CD4-positive, alpha-beta memory T cell (primary cell): ENCODE results near the gene TENT4A. TPM values are rescaled to one million over a fixed set of nuclear protein-coding genes. Genes with fewer than 3 reads are reported as not detected.

Experiments used
- CTCF ChIA-PET: fragments of 350-600 bp; sonication (Branson Sonifier 250); formaldehyde crosslinking; loops from one replicate; lab custom pipeline; 2021; ENCODE audit warnings: inconsistent platforms; ENCODE audit not compliant: partially characterized antibody; lab: Charles Lee
- POLR2A ChIA-PET: fragments of 350-600 bp; sonication (Branson Sonifier 250); formaldehyde crosslinking; loops from one replicate; lab custom pipeline; 2021; ENCODE audit not compliant: partially characterized antibody; lab: Charles Lee
- DNase-seq, 5 donors: peaks; one replicate each; pipeline versions ENCODE4 v3.0.0 to v3.0.0-alpha.2; 2020 to 2022; ENCODE audit warnings: mixed read lengths in 1 of 5
- H3K27ac ChIP-seq: one replicate; pipeline ENCODE4 v1.7.0; 2013; ENCODE audit warnings: low read depth, low read length
- H3K27me3 ChIP-seq: 2 replicates; pipeline ENCODE4 v1.7.0; 2013; ENCODE audit warnings: mild to moderate bottlenecking, low read length, moderate library complexity; ENCODE audit not compliant: insufficient read depth
- H3K36me3 ChIP-seq: 2 replicates; pipeline ENCODE4 v1.7.0; 2013; ENCODE audit warnings: mild to moderate bottlenecking, low read length, moderate library complexity; ENCODE audit not compliant: insufficient read depth
- H3K4me1 ChIP-seq: 2 replicates; pipeline ENCODE4 v1.7.0; 2013; ENCODE audit warnings: mild to moderate bottlenecking, low read length, moderate library complexity; ENCODE audit not compliant: insufficient read depth
- H3K4me3 ChIP-seq, 2 donors: one replicate each; pipeline ENCODE4 v1.7.0; 2013; ENCODE audit warnings: low read length in 2 of 2, mild to moderate bottlenecking in 1 of 2
- H3K9me3 ChIP-seq, 2 donors: one replicate each; pipeline ENCODE4 v1.7.0; 2013; ENCODE audit warnings: low read length in 2 of 2, control low read depth in 1 of 2; ENCODE audit not compliant: control insufficient read depth in 1 of 2
- H3K27ac Mint-ChIP-seq, 7 donors: one replicate each; pipeline ENCODE4 v1.8.0; 2020 to 2021; ENCODE audit warnings: mixed read lengths in 7 of 7, mild to moderate bottlenecking in 6 of 7, inconsistent platforms in 3 of 7, moderate library complexity in 3 of 7
- H3K27me3 Mint-ChIP-seq, 2 donors: one replicate each; pipeline ENCODE4 v1.8.0; 2020 to 2021; ENCODE audit warnings: mixed read lengths in 2 of 2
- H3K36me3 Mint-ChIP-seq, 2 donors: one replicate each; pipeline ENCODE4 v1.8.0; 2020 to 2021; ENCODE audit warnings: mixed read lengths in 2 of 2, inconsistent platforms in 1 of 2, mild to moderate bottlenecking in 1 of 2
- H3K4me1 Mint-ChIP-seq, 4 donors: one replicate each; pipeline ENCODE4 v1.8.0; 2020 to 2021; ENCODE audit warnings: mixed read lengths in 4 of 4, mild to moderate bottlenecking in 1 of 4
- H3K4me3 Mint-ChIP-seq, 8 donors: one replicate each; pipeline ENCODE4 v1.8.0; 2020 to 2021; ENCODE audit warnings: mixed read lengths in 8 of 8, mild to moderate bottlenecking in 7 of 8, moderate library complexity in 6 of 8, inconsistent platforms in 3 of 8
- H3K9me3 Mint-ChIP-seq, 8 donors: one replicate each; pipeline ENCODE4 v1.8.0; 2020 to 2021; ENCODE audit warnings: mixed read lengths in 8 of 8, mild to moderate bottlenecking in 5 of 8, inconsistent platforms in 3 of 8, moderate library complexity in 1 of 8
- intact Hi-C: fragments of 100-400 bp; cut with micrococcal nuclease; formaldehyde crosslinking; loops from one replicate; pipeline ENCODE4 v1.15.1; 2023
- polyA plus RNA-seq, 2 donors: library from polyadenylated mRNA; unstranded; fragments of 300-500 nt; fragmentation: Illumina TruSeq; gene quantifications; one replicate each; pipeline ENCODE4 v1.2.3, GENCODE V29; 2021
- total RNA-seq, 2 experiments: library from RNA; stranded (reverse); gene quantifications; one replicate each; pipeline ENCODE4 v1.2.3, GENCODE V29; 2021

TENT4A gene
- total and polyA plus RNA-seq, 4 experiments from 2014 or later, result 0.55 to 49.1 (median 23.4) TPM

DNA sequence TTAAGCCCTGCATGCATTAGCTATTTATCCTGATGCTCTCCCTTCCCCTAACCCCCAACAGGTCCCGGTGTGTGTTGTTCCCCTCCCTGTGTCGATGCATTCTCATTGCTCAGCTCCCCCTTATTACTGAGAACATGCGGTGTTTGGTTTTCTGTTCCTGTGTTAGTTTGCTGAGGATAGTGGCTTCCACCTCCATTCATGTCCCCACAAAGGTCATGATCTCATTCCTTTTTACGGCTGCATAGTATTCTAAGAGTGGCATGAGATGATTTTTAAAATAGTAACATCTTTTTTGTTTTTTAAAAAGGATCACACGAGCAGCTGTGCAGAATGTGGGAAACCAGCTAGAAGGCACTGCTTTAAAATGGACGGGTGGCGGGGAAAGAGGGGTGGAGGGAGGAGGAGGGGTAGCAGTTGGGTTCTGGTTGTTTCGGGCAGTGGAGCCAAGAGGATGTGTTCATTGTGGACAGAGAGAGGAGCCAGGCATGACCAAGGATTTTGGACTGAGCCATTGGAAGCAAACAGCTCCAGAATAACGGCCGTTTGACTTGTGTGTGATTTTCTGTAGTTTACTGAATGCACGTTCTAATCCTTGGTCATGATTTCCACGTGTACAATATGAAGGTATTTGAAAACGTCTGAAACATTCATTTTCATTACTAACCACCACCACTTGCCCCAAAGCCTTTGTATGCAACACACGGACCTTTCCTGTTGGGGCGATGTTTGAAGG, 1.7 kb upstream of the TENT4A start:
- H3K27ac ChIP-seq, result peak overlapping the region; percentile 86
- Mint-ChIP-seq H3K36me3 (peaks cover 0 to 16% of the 10 kb centered on the region in 2 donors), H3K9me3 (no peaks in the 10 kb centered on the region), H3K4me3 (peak overlapping the region; percentile 88 to 91 (median 89)), H3K27ac (peak overlapping the region; percentile 88 to 95 (median 94)), H3K4me1 (peaks cover 17 to 27% (median 23%) of the 10 kb centered on the region in 4 donors), H3K27me3 (no peaks in the 10 kb centered on the region)
- intact Hi-C loops, result loop anchor here (5.0 to 10.0 kb wide), 2 partner anchors 1156 to 1217 kb away; partner anchors contain the start of genes FASTKD3 and MTRR
- H3K27me3 ChIP-seq, result no peaks in the 10 kb centered on the region
- H3K4me3 ChIP-seq, result peak overlapping the region; percentile 70 to 81
- DNase-seq, result no peak
- H3K4me1 ChIP-seq, result peaks cover 19% of the 10 kb centered on the region
- H3K9me3 ChIP-seq, result no peaks in the 10 kb centered on the region
- ChIA-PET CTCF (interaction anchor here (1.2 to 2.3 kb wide), 5 partner anchors 17 to 79 kb away, joined by 3 to 7 read pairs (median 4); partner anchors contain the start of genes NSUN2 and SRD5A1), POLR2A (interaction anchor here (0.7 to 2.5 kb wide), 7 partner anchors 16 to 1290 kb away, joined by 3 to 29 read pairs (median 5); partner anchors contain the start of genes ICE1, NSUN2 and SRD5A1)
- no peaks in the 10 kb centered on the region for H3K36me3 ChIP-seq

DNA sequence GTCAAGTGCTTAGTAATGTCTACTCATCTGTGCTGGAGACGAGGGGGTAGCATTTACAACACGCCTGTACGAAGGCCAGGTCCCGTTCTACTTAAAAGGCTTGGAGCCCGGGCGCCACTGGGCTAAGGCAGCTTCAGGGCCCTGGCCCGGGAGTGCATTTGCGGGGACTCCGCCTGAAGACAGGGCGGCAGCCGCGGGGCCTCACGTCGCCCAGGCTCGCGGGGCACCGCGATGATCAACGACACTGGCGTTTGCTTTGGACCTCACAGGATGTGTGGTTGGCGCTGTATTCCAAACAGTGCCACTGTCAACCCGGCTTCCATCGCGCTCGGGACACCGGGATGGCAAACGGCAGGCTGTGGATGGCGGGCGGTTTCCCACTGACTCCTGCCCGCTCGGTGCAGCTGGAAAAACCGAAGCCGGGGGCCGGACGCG, 1.1 kb upstream of the TENT4A start:
- peak; percentile 37 to 62 (median 45) for DNase-seq
- Histone ChIP-seq H3K4me1 (peaks cover 25% of the 10 kb centered on the region), H3K9me3 (no peaks in the 10 kb centered on the region), H3K4me3 (peak overlapping the region; percentile 70 to 81), H3K27me3 (no peaks in the 10 kb centered on the region), H3K27ac (peak overlapping the region; percentile 86), H3K36me3 (no peaks in the 10 kb centered on the region)
- peak overlapping the region; percentile 88 to 91 (median 89) for H3K4me3 Mint-ChIP-seq
- no peaks in the 10 kb centered on the region for H3K27me3 Mint-ChIP-seq
- CTCF ChIA-PET, result interaction anchor here (1.4 to 2.3 kb wide), 4 partner anchors 17 to 79 kb away, joined by 3 to 7 read pairs (median 4); partner anchors contain the start of genes NSUN2 and SRD5A1
- POLR2A ChIA-PET, result interaction anchor here (0.7 to 2.5 kb wide), 8 partner anchors 17 to 1290 kb away, joined by 3 to 29 read pairs (median 5); partner anchors contain the start of genes ICE1, NSUN2 and SRD5A1
- H3K27ac Mint-ChIP-seq, result peak overlapping the region; percentile 88 to 95 (median 94)
- peaks cover 0 to 16% of the 10 kb centered on the region in 2 donors for H3K36me3 Mint-ChIP-seq
- H3K9me3 Mint-ChIP-seq, result no peaks in the 10 kb centered on the region
- intact Hi-C loops, result loop anchor here (5.0 to 10.0 kb wide), 2 partner anchors 1155 to 1217 kb away; partner anchors contain the start of genes FASTKD3 and MTRR
- H3K4me1 Mint-ChIP-seq, result peaks cover 20 to 33% (median 27%) of the 10 kb centered on the region in 4 donors

DNA sequence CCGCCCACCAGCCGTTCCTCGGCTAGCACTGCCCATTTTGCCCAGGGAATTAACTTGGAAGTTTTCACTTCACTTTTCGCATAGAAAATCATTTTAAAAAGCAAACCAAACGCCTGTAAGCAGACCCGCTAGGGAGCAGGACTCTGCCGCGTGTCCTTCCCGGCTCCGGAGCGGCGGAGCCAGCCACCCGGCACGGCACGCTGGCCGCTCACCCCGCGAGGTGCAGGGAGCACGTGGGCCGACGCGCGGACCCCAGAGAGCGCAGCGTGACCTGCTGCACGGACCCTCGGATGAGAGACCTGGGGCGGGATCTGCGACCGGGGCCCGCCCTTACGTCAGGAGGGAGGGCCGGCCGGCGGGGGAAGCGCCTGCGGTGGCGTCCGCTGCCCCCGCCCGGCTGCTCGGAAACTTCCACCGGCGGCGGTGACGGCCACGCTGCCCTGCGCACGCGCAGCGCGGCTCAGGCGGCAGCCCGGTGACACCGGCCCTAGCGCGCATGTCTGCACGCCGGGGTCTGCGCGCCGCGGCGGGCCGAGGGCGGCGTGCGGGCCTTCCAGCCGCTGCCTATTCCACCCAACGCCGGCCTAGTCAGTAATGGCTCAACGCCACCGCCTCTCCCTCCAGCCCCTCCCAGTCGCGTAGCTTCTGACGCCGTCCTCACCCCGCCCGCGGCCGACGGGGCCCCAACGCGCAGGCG, 507 bp upstream of the TENT4A start:
- ChIA-PET POLR2A (interaction anchor here (0.8 to 2.5 kb wide), 9 partner anchors 16 to 1291 kb away, joined by 3 to 29 read pairs (median 5); partner anchors contain the start of genes FASTKD3, ICE1, MTRR and NSUN2), CTCF (interaction anchor here (1.0 to 2.3 kb wide), 3 partner anchors 16 to 80 kb away, joined by 3 to 7 read pairs (median 4); partner anchors contain the start of genes NSUN2 and SRD5A1)
- intact Hi-C loops, result loop anchor here (1.0 to 10.0 kb wide), 5 partner anchors 79 to 1290 kb away; partner anchors contain the start of genes FASTKD3, ICE1, MED10 and MTRR
- H3K36me3 Mint-ChIP-seq, result peaks cover 0 to 16% of the 10 kb centered on the region in 2 donors
- Histone ChIP-seq H3K4me3 (peak overlapping the region; percentile 70 to 81), H3K27ac (peak overlapping the region; percentile 86), H3K9me3 (no peaks in the 10 kb centered on the region), H3K27me3 (no peaks in the 10 kb centered on the region), H3K4me1 (peaks cover 31% of the 10 kb centered on the region), H3K36me3 (no peaks in the 10 kb centered on the region)
- H3K27me3 Mint-ChIP-seq, result no peaks in the 10 kb centered on the region
- H3K27ac Mint-ChIP-seq, result peak overlapping the region; percentile 92 to 95 (median 94)
- H3K4me3 Mint-ChIP-seq, result peak overlapping the region; percentile 88 to 91 (median 90)
- peak; percentile 96 to 99 (median 99) for DNase-seq
- no peaks in the 10 kb centered on the region for H3K9me3 Mint-ChIP-seq
- H3K4me1 Mint-ChIP-seq, result peaks cover 26 to 39% (median 33%) of the 10 kb centered on the region in 4 donors

DNA sequence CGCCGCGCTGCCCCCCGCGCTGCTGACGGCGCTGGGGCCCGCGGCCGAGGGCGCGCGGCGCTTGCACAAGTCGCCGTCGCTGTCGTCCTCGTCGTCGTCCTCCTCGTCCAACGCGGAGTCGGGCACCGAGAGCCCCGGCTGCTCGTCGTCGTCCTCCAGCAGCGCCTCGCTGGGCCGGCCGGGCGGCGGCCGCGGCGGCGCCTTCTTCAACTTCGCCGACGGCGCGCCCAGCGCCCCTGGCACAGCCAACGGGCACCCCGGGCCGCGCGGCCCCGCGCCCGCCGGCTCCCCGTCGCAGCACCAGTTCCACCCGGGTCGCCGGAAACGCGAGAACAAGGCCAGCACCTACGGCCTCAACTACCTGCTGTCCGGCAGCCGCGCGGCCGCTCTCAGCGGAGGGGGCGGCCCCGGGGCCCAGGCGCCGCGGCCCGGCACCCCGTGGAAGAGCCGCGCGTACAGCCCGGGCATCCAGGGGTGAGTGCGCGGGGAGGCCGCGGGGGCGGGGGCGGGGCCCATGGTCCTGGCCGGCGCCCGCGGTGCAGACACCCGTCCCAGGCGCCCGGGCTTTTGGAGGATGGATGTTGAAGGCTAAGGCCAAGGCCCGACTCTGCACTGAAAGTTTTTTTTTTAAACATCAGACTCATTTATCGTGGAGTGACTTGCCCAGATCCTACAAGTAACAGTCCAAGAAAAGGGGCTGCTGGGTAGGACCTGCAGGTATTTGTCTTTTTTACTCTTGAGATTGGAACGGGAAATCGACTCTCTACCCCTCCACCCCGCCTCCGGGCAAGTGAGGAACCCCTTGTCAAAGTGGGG, 1.2 kb downstream of the TENT4A start:
- H3K9me3 ChIP-seq, result no peaks in the 10 kb centered on the region
- intact Hi-C loops, result loop anchor here (5.0 to 10.0 kb wide), 2 partner anchors 1153 to 1220 kb away; partner anchors contain the start of genes FASTKD3 and MTRR
- H3K27me3 ChIP-seq, result no peaks in the 10 kb centered on the region
- H3K4me3 ChIP-seq, result peak overlapping the region; percentile 71 to 82
- peak overlapping the region; percentile 28 for H3K27ac ChIP-seq
- DNase-seq, result peak; percentile 19 to 45 (median 23)
- no peaks in the 10 kb centered on the region for H3K9me3 Mint-ChIP-seq
- H3K4me3 Mint-ChIP-seq, result peak overlapping the region; percentile 89 to 93 (median 90)
- peaks cover 45% of the 10 kb centered on the region for H3K4me1 ChIP-seq
- ChIA-PET POLR2A (no interaction called here), CTCF (no interaction called here)
- peak overlapping the region; percentile 87 to 93 (median 91) for H3K27ac Mint-ChIP-seq
- H3K27me3 Mint-ChIP-seq, result no peaks in the 10 kb centered on the region
- no peaks in the 10 kb centered on the region for H3K36me3 ChIP-seq
- peaks cover 3 to 24% of the 10 kb centered on the region in 2 donors for H3K36me3 Mint-ChIP-seq
- peaks cover 41 to 56% (median 48%) of the 10 kb centered on the region in 4 donors for H3K4me1 Mint-ChIP-seq

DNA sequence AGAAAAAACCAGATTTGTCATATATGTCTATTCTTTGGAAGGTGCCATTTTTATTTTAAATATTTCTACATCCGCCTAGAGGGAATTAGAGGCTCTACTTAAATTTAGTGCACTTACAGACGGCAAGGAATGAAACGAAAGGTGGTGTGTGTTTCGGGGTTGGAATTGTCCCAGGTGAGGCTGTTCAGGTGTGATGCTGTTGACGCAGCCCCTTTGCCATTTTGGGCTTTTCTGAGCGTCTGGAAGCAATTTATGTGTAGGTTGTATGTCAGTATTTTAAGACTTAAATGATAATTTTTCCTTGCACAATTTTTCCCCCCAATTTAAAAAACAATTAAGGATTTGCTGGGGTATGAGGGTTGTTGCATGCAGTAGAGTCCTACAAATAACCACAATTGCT, 2.0 kb downstream of the TENT4A start:
- peak in 1 of 5 donors; percentile 11 for DNase-seq
- Histone ChIP-seq H3K27me3 (no peaks in the 10 kb centered on the region), H3K4me3 (peak overlapping the region; percentile 71 to 82), H3K27ac (peak overlapping the region; percentile 42), H3K4me1 (peaks cover 53% of the 10 kb centered on the region), H3K9me3 (no peaks in the 10 kb centered on the region), H3K36me3 (no peaks in the 10 kb centered on the region)
- CTCF ChIA-PET, result interaction anchor here (0.8 to 1.0 kb wide), 3 partner anchors 14 to 30 kb away, joined by 3 to 7 read pairs (median 4); no protein-coding TSS in a partner anchor
- H3K4me1 Mint-ChIP-seq, result peaks cover 49 to 64% (median 57%) of the 10 kb centered on the region in 4 donors
- POLR2A ChIA-PET, result interaction anchor here (1.0 to 2.1 kb wide), 3 partner anchors 14 to 1293 kb away, joined by 3 to 19 read pairs (median 11); partner anchors contain the start of genes NSUN2 and SRD5A1
- peaks cover 3 to 30% of the 10 kb centered on the region in 2 donors for H3K36me3 Mint-ChIP-seq
- intact Hi-C loops, result loop anchor here (10.0 kb wide), 1 partner anchor 1220 kb away; no protein-coding TSS in a partner anchor
- peak overlapping the region; percentile 89 to 93 (median 90) for H3K4me3 Mint-ChIP-seq
- H3K9me3 Mint-ChIP-seq, result no peaks in the 10 kb centered on the region
- H3K27ac Mint-ChIP-seq, result peak overlapping the region; percentile 87 to 93 (median 91)
- no peaks in the 10 kb centered on the region for H3K27me3 Mint-ChIP-seq
